Measurements from ENCODE around the gene PRND. TPM values are rescaled to one million over a fixed set of nuclear protein-coding genes. Genes with fewer than 3 reads are reported as not detected.

Gene PRND
- total and polyA plus RNA-seq, 2 donors (not counting 3 experiments of a cell fraction or from before 2014, with no cell fraction given): 0.18 TPM; not detected in 1

- Histone ChIP-seq H3K4me1 (ENCODE audit: control insufficient read depth, extremely low read depth, insufficient read depth, low read length) (no peaks in the 10 kb centered on the region), H3K4me3 (replicated peaks in 1 of 3; ENCODE audit: insufficient read depth in 1 of 3, low read depth in 1 of 3, low read length in 3 of 3) (no peak overlapping the region), H3K27me3 (ENCODE audit: control insufficient read depth in 2 of 2, insufficient read depth in 2 of 2, low read length in 2 of 2) (peaks cover 9 to 11% of the 10 kb centered on the region in 2 experiments), H3K9me3 (replicated peaks; ENCODE audit: control insufficient read depth, insufficient read depth, low read length) (no peaks in the 10 kb centered on the region), H3K9me1 (replicated peaks; ENCODE audit: control insufficient read depth, extremely low read depth, insufficient read depth, low read length) (no peaks in the 10 kb centered on the region), H3K36me3 (ENCODE audit: control insufficient read depth in 2 of 2, extremely low read depth in 1 of 2, insufficient read depth in 2 of 2, low read length in 2 of 2) (no peaks in the 10 kb centered on the region), H2AFZ (ENCODE audit: low read depth, low read length) (no peak overlapping the region), H3K9ac (replicated peaks; ENCODE audit: extremely low read depth, insufficient read depth, low read length) (no peak overlapping the region), H4K20me1 (replicated peaks; ENCODE audit: control insufficient read depth, extremely low read depth, insufficient read depth, low read length) (no peaks in the 10 kb centered on the region), H3K27ac (ENCODE audit: insufficient read depth, low read depth, low read length) (no peak overlapping the region), H3K4me2 (ENCODE audit: insufficient read depth, low read length) (no peak overlapping the region), H3K79me2 (ENCODE audit: control insufficient read depth, insufficient read depth, low read length) (no peaks in the 10 kb centered on the region)
- DNase-seq (ENCODE audit: low read depth, low spot score): no peak
- POLR2A ChIA-PET: no interaction called here
- TF ChIP-seq FOS (IDR thresholded peaks at IDR 0.05; ENCODE audit: borderline replicate concordance, insufficient read depth, low read length): no peak
- no peak for TF ChIP-seq MAX (IDR thresholded peaks at IDR 0.05; ENCODE audit: insufficient read depth, insufficient read length)
- no peak for TF ChIP-seq JUN (IDR thresholded peaks at IDR 0.05; ENCODE audit: borderline replicate concordance, insufficient read depth, insufficient read length, low read depth)
- TF ChIP-seq EZH2 (IDR thresholded peaks at IDR 0.05; ENCODE audit: borderline replicate concordance, low read depth, low read length, severe bottlenecking): no peak
- TF ChIP-seq GATA2 (IDR thresholded peaks at IDR 0.05; ENCODE audit: insufficient read depth, insufficient read length, low read depth, low read length): no peak
- TF ChIP-seq CTCF (IDR thresholded peaks at IDR 0.05; ENCODE audit: extremely low read depth in 1 of 2, insufficient read depth in 1 of 2, low read depth in 1 of 2, low read length in 2 of 2): no peak
- TF ChIP-seq POLR2A (IDR thresholded peaks at IDR 0.05; ENCODE audit: low read depth, low read length): no peak
- FAIRE-seq: no peak
- CTCF ChIA-PET: interaction anchor here (1.3 kb wide), 1 partner anchor 11 kb away, joined by 3 read pairs; no protein-coding TSS in a partner anchor
- dilution Hi-C loops (cut with MboI; ENCODE audit: extremely low pct_ligation_motif_present, low sequenced_read_pairs): no loop called here
- intact Hi-C loops (cut with micrococcal nuclease): no loop called here
- BruUV-seq (replicated peaks): no TSS peak
Observed at GRCh38 chr20:4673371-4674001, 48.2 kb upstream of the PRND start.

Measured in endothelial cell of umbilical vein (primary cell).